DMS53 treated with DMSO at 0.1 percent for 48 hours (cell line): ENCODE measurements around the gene TNFSF8.

Source experiments
- DNase-seq: peaks from one replicate; lab custom pipeline; 2025; ENCODE audit not compliant: unreplicated experiment; lab: John Stamatoyannopoulos, UW

TNFSF8 gene

DNA sequence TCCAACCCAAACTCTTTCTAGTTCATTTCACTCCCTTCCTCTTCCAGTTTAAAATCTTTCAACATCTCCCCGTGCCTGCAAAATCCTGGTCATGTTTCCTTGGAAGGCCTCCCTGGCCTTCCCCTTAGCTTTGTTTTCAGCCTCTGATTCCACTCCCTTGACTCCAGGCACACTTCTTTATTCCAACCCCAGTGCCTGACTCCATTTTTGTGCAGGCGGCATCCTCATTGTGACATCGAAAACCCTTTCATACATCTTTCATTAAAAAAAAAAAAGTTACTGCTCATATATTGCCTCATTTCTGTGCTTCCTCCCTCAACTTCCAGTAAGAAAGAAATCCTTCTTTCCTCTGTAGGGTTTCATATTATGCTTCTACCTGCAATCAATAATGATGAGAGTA is 7.1 kb upstream of the TNFSF8 start:
- no peak for DNase-seq

GRCh38 chr9:114936581-114936980 is 6.2 kb upstream of the TNFSF8 start:
- DNase-seq = no peak

- no peak for DNase-seq
Observed at GRCh38 chr9:114935119-114935518, 4.7 kb upstream of the TNFSF8 start.

GRCh38 chr9:114932502-114932901 is 2.1 kb upstream of the TNFSF8 start:
- no peak for DNase-seq

GRCh38 chr9:114931407-114931806 is 1.0 kb upstream of the TNFSF8 start:
- no peak for DNase-seq

- DNase-seq = no peak
Observed at GRCh38 chr9:114929201-114929600, 1.2 kb downstream of the TNFSF8 start.

DNA sequence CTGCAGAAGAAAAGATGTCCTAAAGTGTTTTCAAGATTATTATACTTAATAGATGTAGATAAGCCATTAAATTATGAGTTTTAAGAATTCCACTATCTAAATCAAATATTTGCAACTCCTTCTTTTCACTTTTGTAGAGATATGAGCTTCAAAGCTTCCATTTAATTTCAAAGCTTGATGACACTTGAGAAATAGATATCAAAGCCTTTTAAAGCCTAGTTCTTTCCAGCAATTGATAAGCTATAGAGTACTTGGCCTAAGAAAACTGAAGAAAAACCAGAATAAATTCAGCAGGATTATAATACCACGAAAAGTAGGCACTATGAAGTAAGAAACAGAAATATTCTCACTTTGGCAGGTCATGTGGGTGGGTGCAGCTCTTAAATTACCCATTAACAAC is 1.7 kb downstream of the TNFSF8 start:
- DNase-seq = no peak

- no peak for DNase-seq
Observed at GRCh38 chr9:114928136-114928535, 2.3 kb downstream of the TNFSF8 start.

DNA sequence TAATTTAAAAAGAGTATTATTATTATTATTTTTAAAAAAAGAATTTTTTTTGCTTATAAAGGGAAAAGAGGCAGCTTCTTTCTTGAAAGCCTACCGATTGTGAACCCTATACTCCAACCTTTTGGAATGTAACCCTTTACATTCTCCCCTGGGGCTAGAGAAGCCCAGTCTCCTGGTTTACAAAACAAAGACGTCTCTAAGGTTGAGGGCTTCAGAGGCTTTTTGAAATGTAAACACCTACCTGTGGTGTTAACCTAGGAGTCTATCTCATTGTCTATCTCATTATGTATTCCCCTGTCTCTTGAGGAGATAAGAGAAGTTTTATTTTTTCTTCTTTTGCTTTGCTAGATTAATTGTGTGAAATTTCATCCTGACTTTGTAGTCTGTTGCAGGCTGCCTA is 4.7 kb downstream of the TNFSF8 start:
- no peak for DNase-seq

- DNase-seq = no peak
Observed at GRCh38 chr9:114925039-114925438, 5.4 kb downstream of the TNFSF8 start.

GRCh38 chr9:114924327-114924726 is 6.1 kb downstream of the TNFSF8 start:
- DNase-seq = no peak

GRCh38 chr9:114923918-114924317 is 6.5 kb downstream of the TNFSF8 start:
- DNase-seq = no peak

- DNase-seq = no peak
Observed at GRCh38 chr9:114921171-114921570, 9.2 kb downstream of the TNFSF8 start.

GRCh38 chr9:114919611-114920010 is 10.8 kb downstream of the TNFSF8 start:
- no peak for DNase-seq

GRCh38 chr9:114916481-114916880 is 13.9 kb downstream of the TNFSF8 start:
- DNase-seq = no peak

DNA sequence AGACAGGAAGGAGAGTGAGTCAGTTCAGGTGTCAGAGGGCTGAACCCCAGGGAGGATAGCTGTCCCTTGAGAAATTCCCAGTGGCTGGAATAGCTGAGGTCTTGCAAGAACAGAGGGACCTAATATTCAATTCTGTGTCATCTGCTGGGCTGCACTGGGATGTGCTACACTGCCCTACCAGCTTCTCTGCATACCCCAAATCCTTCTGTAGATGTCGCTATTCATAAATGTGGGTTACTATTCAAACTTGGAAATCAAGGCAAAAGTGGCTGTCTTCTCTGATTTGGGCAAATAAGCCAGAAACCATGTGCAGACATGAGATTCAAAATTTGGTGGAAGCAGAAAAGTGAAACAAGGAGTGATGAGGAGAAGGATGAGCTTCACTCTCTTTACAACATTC is 16.3 kb downstream of the TNFSF8 start:
- DNase-seq = no peak

GRCh38 chr9:114913656-114914055 is 16.7 kb downstream of the TNFSF8 start:
- DNase-seq = no peak

DNA sequence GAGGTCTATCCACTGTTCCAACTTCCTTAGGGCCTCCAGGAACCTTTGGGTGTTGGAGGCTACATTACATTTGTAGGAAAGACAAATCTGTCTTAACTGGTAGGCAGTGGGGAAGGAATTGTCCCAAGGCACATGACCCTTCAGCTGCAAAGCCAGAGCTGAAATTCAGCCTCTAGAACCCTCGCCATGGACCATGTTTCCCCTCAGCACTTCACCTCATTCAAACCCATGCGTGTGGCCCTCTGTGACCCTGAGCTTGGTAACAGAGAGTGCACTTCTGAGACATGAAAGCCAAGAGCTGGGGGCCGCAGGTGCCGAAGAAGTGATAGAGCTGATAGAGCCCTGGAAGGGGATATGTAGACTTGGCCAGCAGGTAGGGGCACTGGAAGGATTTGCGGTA is 17.2 kb downstream of the TNFSF8 start:
- DNase-seq = no peak

DNA sequence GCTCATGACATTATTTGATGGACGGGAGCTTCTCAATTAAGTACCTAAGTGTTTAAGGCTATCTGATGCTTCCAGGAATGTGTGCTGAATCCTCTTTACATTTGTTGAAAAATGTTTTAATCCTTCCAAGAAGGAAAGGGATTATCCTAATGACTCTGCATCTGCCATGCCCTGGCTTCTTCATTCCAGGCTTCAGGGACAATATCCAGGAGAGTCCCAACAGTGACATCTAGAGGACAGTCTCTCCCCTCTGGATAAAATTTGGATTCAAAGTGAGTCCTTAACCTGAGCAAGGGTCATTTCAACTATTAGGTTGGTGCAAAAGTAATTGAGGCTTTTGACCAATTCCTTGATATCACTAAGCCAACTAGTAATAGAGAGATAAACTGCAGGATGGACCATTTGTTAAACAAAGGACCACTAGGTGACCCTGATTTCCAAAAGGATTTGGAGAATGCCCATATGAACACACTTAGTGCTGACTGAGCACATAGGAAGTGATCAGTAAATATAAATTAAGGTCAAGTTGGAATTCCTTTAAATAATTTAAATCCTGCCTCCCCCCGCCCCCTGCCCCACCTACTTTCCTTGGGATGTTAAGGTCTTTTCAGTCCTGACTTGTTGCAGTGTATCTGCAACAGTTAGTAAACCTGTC is 19.1 kb downstream of the TNFSF8 start:
- DNase-seq = peak; percentile 65

DNA sequence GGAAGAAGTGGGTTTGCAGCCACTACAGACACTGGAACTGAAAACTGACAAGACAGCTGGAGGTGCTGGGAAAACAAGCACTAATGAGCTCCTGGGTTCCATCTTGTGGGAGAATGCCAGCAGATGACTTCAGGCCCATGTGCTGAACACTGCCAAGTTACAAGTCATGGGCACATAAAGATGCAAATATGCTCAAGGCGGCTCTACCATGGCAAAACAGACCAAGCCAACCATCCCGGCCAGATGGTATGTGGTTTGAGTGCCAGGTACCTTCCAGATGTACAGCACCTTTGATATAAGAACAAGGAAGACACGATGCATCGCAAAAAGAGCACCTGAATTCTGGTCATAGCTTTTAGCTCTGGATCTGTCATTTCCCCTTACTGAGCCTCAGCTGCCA is 19.9 kb downstream of the TNFSF8 start:
- DNase-seq = no peak

GRCh38 chr9:114909661-114910060 is 20.7 kb downstream of the TNFSF8 start:
- no peak for DNase-seq

DNA sequence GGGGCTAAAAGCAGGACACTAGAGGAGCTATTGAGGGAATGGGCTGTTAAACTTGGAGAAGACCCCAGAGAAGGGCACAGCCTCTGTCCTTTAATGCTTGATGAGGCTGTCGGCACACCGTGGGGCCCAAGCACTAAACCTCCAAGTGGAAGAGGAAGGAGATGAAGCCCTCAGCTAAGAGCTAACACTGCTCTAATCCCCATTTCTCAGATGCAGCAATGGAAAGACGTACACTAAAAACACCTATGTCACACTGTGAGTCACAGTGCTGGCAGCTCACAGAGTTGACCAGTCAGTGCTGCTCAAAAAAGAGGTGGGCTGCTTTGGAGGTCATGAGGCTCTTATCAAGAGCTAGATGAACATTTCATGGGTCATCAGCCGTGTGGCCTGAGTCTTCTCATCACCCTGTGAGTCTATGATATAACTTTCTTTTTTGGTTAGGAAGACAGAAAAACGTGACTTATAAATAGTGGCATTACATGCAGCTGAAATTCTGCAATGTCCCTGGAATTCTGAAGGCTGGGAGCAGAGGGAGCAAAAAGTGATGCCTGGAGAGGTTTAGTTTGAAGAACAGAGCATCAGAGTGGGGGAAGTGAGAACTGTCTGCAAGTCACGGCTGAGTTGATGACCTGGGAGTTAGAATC is 21.5 kb downstream of the TNFSF8 start:
- peak; percentile 50 for DNase-seq

DNA sequence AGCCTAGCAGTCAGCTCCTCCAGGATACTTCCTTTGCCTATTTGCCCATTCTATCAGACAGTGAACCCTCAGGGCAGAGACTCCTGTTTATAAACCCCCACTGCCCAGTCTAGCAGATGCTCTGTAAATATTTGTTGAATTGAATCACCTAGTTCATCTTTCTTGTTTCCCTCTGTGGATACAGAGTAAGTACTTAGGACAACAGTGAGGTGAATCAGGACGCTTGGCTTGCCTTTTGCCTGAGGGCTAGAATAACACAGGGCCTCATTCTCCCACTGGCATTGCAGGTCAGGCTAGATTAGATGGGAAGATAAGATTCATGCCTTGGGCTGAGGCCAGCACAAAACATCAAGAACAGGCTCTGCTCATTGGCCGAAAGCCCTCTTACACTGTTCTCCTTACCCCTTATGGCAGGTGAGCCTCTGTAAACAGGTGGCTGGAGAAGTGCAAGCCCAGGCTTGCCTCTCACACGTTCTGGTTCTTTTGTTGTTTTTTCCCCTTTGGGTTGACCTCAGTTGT is 22.2 kb downstream of the TNFSF8 start:
- DNase-seq = peak; percentile 97
